SH-SY5Y (cell line): ENCODE measurements around the gene NGDN.

Source experiments
- GATA2 ChIP-seq: IDR thresholded peaks from 2 replicates; pipeline ENCODE4 v1.6.1; 2011; ENCODE audit warnings: mild to moderate bottlenecking, low read depth, low read length
- GATA3 ChIP-seq: IDR thresholded peaks from 2 replicates; pipeline ENCODE4 v1.6.1; 2011; ENCODE audit warnings: low read depth, mild to moderate bottlenecking, low read length, moderate library complexity

- TF ChIP-seq GATA2 (no peak), GATA3 (no peak)
Measured at GRCh38 chr14:23421594-23421993, 47.9 kb upstream of the NGDN start.
